ENCODE results near the gene TMEM132A.

GRCh38 chr11:60984149-60984548 lies 59.9 kb downstream of the TMEM132A start:
- no peak for TF ChIP-seq POLR2A (IDR thresholded peaks at IDR 0.05)
- TF ChIP-seq CTCF (IDR thresholded peaks at IDR 0.05), result no peak
- TF ChIP-seq POLR2AphosphoS5 (IDR thresholded peaks at IDR 0.05), result no peak
